Karpas-422 (cell line): ENCODE results near the gene NANOS1. TPM values are rescaled to one million over a fixed set of nuclear protein-coding genes. Genes with fewer than 3 reads are reported as not detected.

Experiments
- DNase-seq: peaks from one replicate; pipeline ENCODE4 v3.0.0-alpha.2; 2015
- H2AFZ ChIP-seq: fragments of 200-600 bp; sonication (generic); 2 replicates; pipeline ENCODE4 v1.6.1; 2014; ENCODE audit warnings: antibody characterized with exemption, low read length, mixed read lengths
- H3K27ac ChIP-seq: fragments of 200-600 bp; sonication (generic); 2 replicates; pipeline ENCODE4 v1.5.1; 2014; ENCODE audit warnings: mild to moderate bottlenecking, low read length, moderate library complexity
- H3K27me3 ChIP-seq: fragments of 200-600 bp; sonication (generic); 2 replicates; pipeline ENCODE4 v1.6.1; 2014; ENCODE audit warnings: low read length, mixed read lengths
- H3K36me3 ChIP-seq: fragments of 200-600 bp; sonication (generic); 2 replicates; pipeline ENCODE4 v1.6.1; 2014; ENCODE audit warnings: low read length, mixed read lengths; ENCODE audit not compliant: insufficient read depth
- H3K4me1 ChIP-seq: fragments of 200-600 bp; sonication (generic); 2 replicates; pipeline ENCODE4 v1.6.1; 2014; ENCODE audit warnings: mild to moderate bottlenecking, low read length, mixed read lengths
- H3K4me2 ChIP-seq: fragments of 200-600 bp; sonication (generic); 2 replicates; pipeline ENCODE4 v1.6.1; 2014; ENCODE audit warnings: low read length, low read depth, mild to moderate bottlenecking; ENCODE audit not compliant: poor library complexity, severe bottlenecking
- H3K4me3 ChIP-seq: fragments of 200-600 bp; sonication (generic); 2 replicates; pipeline ENCODE4 v1.5.1; 2014; ENCODE audit warnings: mild to moderate bottlenecking, antibody characterized with exemption, low read length, mixed read lengths
- H3K79me2 ChIP-seq: fragments of 200-600 bp; sonication (generic); 2 replicates; pipeline ENCODE4 v1.6.1; 2014; ENCODE audit warnings: mild to moderate bottlenecking, low read length, mixed read lengths
- H3K9ac ChIP-seq: fragments of 200-600 bp; sonication (generic); 2 replicates; pipeline ENCODE4 v1.6.0; 2014; ENCODE audit warnings: low read length
- H3K9me2 ChIP-seq: fragments of 200-600 bp; sonication (generic), shearing (Covaris generic); replicated peaks from 2 replicates; pipeline ENCODE4 v1.6.0; 2014; ENCODE audit warnings: mild to moderate bottlenecking, low read length, moderate library complexity; ENCODE audit not compliant: insufficient read depth
- H3K9me3 ChIP-seq: fragments of 300-700, 200-600 bp; sonication (generic); 2 replicates; pipeline ENCODE4 v1.6.1; 2014; ENCODE audit warnings: low read length, mixed read lengths
- H4K20me1 ChIP-seq: fragments of 200-600 bp; sonication (generic); 2 replicates; pipeline ENCODE4 v1.6.1; 2014; ENCODE audit warnings: mild to moderate bottlenecking, antibody characterized with exemption, low read length, low read depth; ENCODE audit not compliant: insufficient read depth
- total RNA-seq: library from RNA; depleted of rRNA; stranded (reverse); fragments of >200 nt; shearing (Covaris generic); gene quantifications from 2 replicates; pipeline ENCODE4 v1.2.3, GENCODE V29; 2014; ENCODE audit warnings: low replicate concordance

The NANOS1 gene
- total RNA-seq, 1 experiment from 2014 or later: 1.6 TPM

DNA sequence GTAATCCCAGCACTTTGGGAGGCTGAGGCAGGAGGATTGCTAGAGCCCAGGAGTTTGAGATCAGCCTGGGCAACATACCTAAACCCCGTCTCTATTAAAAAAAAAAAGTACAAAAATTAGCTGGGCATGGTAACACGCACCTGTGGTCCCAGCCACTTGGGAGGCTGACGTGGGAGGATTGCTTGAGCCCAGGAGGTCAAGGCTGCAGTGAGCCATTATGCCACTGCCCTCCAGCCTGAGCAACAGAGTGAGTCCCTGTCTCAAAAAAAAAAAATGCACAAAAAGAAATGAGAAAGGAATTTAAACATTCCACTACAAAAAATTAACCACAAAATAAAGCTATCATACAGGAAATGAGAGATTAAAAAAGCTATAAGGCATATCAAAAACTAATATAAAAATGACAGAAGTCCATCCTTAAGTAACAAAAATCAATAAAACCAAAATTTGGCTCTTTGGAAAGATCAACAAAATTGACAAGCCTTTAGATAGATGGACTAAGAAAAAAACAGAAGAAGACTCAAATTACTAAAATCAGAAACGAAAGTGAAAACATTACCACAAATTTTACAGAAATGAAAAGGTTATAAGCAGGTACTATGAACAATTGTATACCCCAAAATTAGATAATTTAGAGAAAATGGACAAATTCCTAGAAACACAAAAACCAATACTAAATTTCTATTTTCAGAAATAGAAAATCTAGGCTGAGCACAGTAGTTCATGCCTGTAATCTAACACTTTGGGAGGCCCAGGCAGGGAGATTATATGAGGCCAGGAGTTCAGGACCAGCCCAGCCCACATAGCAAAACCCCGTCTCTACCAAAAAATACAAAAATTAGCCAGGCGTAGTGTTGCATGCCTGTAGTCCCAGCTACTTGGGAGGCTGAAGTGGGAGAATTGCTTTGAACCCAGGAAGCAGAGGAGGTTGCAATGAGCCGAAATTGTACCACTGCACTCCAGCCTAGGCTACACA is 42.4 kb upstream of the NANOS1 start:
- peaks cover 13% of the 10 kb centered on the region for H3K4me1 ChIP-seq
- H3K4me3 ChIP-seq: 0 out of 2 replicates have a peak overlapping the region, but pooled peaks have one; percentile 27
- no peaks in the 10 kb centered on the region for H3K27me3 ChIP-seq
- H3K9me3 ChIP-seq: no peaks in the 10 kb centered on the region
- H3K27ac ChIP-seq: no peak overlapping the region
- H2AFZ ChIP-seq: no peak overlapping the region
- no peaks in the 10 kb centered on the region for H3K36me3 ChIP-seq
- no peaks in the 10 kb centered on the region for H3K79me2 ChIP-seq
- no peak for DNase-seq
- H3K9me2 ChIP-seq: no peaks in the 10 kb centered on the region
- H3K9ac ChIP-seq: no peak overlapping the region
- peak overlapping the region; percentile 38 for H3K4me2 ChIP-seq
- H4K20me1 ChIP-seq: no peaks in the 10 kb centered on the region

DNA sequence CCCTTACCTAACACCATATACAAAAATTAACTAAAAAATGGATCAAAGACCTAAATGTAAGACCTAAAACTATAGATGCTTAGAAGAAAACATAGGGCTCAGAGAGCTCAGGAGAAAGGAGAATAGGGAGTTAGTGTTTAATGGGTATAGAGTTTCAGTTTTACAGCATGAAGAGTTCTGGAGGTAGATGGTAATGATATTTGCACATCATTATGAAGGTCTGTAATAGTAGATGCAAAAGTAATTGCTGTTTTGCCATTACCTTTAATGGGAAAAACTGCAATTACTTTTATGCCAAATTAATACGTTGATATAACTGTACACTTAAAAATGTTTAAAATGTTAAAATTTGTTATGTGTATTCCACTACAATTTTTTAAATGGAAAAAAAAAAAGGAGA is 39.2 kb upstream of the NANOS1 start:
- H3K9me2 ChIP-seq: no peaks in the 10 kb centered on the region
- no peaks in the 10 kb centered on the region; the same call in 1 of the 2 replicates for H3K9me3 ChIP-seq
- peaks cover 13% of the 10 kb centered on the region for H3K4me1 ChIP-seq
- H3K27me3 ChIP-seq: no peaks in the 10 kb centered on the region
- no peaks in the 10 kb centered on the region for H3K79me2 ChIP-seq
- no peaks in the 10 kb centered on the region for H4K20me1 ChIP-seq
- H3K4me2 ChIP-seq: no peak overlapping the region
- no peak for DNase-seq
- H3K4me3 ChIP-seq: no peak overlapping the region
- H2AFZ ChIP-seq: no peak overlapping the region
- no peaks in the 10 kb centered on the region for H3K36me3 ChIP-seq
- H3K27ac ChIP-seq: no peak overlapping the region
- H3K9ac ChIP-seq: no peak overlapping the region

DNA sequence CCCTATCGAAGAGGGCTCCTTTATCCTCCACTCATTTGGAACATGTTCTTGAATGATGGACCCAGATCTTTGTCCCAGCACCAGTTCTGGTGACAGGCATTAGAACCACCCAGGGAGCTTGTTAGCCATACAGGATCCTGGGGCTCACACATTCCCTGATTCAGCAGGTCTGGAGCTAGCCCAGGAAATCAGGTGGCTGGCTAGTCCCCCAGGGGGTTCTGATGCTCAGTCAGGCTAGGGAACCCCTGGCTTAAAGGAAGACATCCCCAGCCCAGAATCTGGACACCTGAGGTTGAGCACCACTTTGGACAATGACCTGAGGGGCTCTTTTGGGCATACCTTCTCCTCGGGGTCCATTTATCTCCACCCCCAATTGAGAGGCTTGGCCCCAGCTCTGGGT is 37.0 kb upstream of the NANOS1 start:
- H3K27me3 ChIP-seq: no peaks in the 10 kb centered on the region
- no peaks in the 10 kb centered on the region for H3K36me3 ChIP-seq
- H3K4me1 ChIP-seq: peaks cover under 1% of the 10 kb centered on the region
- H3K4me3 ChIP-seq: no peak overlapping the region
- H3K9me3 ChIP-seq: no peaks in the 10 kb centered on the region; the same call in 1 of the 2 replicates
- no peak overlapping the region for H3K4me2 ChIP-seq
- no peak overlapping the region for H3K27ac ChIP-seq
- no peak for DNase-seq
- no peak overlapping the region for H3K9ac ChIP-seq
- H3K9me2 ChIP-seq: no peaks in the 10 kb centered on the region
- no peaks in the 10 kb centered on the region for H4K20me1 ChIP-seq
- H2AFZ ChIP-seq: no peak overlapping the region
- no peaks in the 10 kb centered on the region for H3K79me2 ChIP-seq

DNA sequence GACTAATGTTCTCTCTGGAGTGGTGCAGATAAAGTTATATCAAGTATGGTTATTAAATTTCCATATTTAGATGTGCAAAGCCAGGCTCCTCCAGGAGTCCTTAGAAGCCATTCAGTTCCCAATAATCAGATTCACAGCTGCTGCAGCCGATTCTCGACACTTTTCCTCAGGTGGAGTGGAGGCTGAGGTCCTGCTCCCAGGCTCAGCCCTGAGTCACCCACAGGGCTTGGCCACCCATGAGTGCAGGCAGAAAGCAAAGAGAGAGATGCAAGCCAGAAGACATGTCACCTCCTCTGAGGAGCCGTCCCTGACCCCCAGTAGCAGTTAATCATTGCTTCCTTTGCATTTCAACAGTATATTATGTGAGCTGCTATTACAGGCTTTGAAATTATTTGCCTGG is 36.3 kb upstream of the NANOS1 start:
- H3K9me2 ChIP-seq: no peaks in the 10 kb centered on the region
- no peaks in the 10 kb centered on the region for H3K79me2 ChIP-seq
- no peak for DNase-seq
- no peaks in the 10 kb centered on the region for H4K20me1 ChIP-seq
- H3K27me3 ChIP-seq: no peaks in the 10 kb centered on the region
- H3K9me3 ChIP-seq: no peaks in the 10 kb centered on the region; the same call in 1 of the 2 replicates
- no peak overlapping the region for H3K27ac ChIP-seq
- H2AFZ ChIP-seq: no peak overlapping the region
- H3K4me2 ChIP-seq: no peak overlapping the region
- H3K4me3 ChIP-seq: no peak overlapping the region
- H3K9ac ChIP-seq: no peak overlapping the region
- no peaks in the 10 kb centered on the region for H3K4me1 ChIP-seq
- no peaks in the 10 kb centered on the region for H3K36me3 ChIP-seq

DNA sequence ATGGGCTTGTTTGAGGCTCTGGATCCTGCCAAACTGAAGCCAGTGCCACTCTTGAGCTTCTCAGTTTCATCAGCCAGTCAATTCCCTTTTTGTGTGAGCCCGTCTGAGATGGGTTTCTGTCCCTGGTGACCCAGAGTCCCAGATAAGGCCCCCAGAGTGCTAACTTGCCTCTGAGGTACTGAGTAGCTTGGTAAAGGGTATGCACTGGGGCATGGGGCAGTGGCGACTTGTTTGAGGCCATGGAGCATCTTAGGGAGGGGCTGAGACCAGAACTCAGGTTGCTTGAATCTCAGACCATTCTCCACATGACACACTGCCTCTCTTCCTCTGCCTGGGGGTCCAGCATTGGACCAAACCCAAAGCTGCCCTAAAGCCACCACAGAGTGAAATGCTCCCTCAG is 35.2 kb upstream of the NANOS1 start:
- Histone ChIP-seq H4K20me1 (no peaks in the 10 kb centered on the region), H3K4me2 (no peak overlapping the region), H3K79me2 (no peaks in the 10 kb centered on the region), H3K27me3 (no peaks in the 10 kb centered on the region), H2AFZ (no peak overlapping the region), H3K9me3 (no peaks in the 10 kb centered on the region; the same call in 1 of the 2 replicates), H3K9me2 (no peaks in the 10 kb centered on the region), H3K9ac (no peak overlapping the region), H3K27ac (no peak overlapping the region), H3K4me3 (no peak overlapping the region), H3K4me1 (no peaks in the 10 kb centered on the region), H3K36me3 (no peaks in the 10 kb centered on the region)
- no peak for DNase-seq

DNA sequence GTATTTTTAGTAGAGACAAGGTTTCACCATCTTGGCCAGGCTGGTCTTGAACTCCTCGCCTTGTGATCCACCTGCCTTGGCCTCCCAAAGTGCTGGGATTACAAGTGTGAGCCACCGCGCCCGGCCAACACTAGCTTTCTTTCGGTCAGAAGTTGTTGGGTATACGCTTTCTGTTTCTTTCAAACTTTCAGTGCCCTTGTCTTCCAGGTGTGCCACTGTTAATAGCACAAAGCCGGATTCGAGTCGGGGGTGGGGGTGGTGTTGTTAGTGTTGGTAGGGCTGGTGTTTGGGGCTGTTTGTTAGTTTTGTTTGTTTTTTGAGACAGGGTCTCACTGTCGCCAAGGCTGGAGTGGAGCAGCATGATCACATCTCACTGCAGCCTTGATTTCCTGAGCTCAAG is 33.8 kb upstream of the NANOS1 start:
- Histone ChIP-seq H3K4me2 (no peak overlapping the region), H3K4me1 (no peaks in the 10 kb centered on the region), H3K9ac (no peak overlapping the region), H4K20me1 (no peaks in the 10 kb centered on the region), H3K36me3 (no peaks in the 10 kb centered on the region), H3K9me2 (no peaks in the 10 kb centered on the region), H3K79me2 (no peaks in the 10 kb centered on the region), H3K9me3 (no peaks in the 10 kb centered on the region; the same call in 1 of the 2 replicates), H3K27ac (no peak overlapping the region), H2AFZ (no peak overlapping the region), H3K4me3 (no peak overlapping the region), H3K27me3 (no peaks in the 10 kb centered on the region)
- DNase-seq: no peak

DNA sequence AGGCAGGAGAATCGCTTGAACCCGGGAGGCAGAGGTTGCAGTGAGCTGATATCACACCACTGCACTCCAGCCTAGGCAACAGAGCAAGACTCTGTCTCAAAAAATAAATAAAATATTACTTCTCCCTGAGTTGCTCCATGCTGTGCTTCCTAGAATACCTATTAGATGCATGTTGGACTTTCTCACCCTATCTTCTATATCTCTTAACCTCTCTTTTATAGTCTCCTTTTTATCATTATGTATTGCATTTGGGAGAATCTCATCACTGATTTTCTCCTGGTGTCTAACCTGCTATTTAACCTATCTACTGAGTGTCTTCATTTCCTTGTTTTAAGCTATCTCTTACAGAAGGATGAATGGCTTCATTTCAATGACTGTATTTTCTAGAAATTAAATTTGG is 32.1 kb upstream of the NANOS1 start:
- Histone ChIP-seq H3K36me3 (no peaks in the 10 kb centered on the region), H3K27me3 (no peaks in the 10 kb centered on the region), H4K20me1 (no peaks in the 10 kb centered on the region), H2AFZ (no peak overlapping the region), H3K27ac (no peak overlapping the region), H3K4me1 (no peaks in the 10 kb centered on the region), H3K9me3 (no peaks in the 10 kb centered on the region; the same call in 1 of the 2 replicates), H3K79me2 (no peaks in the 10 kb centered on the region), H3K9me2 (no peaks in the 10 kb centered on the region), H3K4me3 (no peak overlapping the region), H3K4me2 (no peak overlapping the region), H3K9ac (no peak overlapping the region)
- no peak for DNase-seq

DNA sequence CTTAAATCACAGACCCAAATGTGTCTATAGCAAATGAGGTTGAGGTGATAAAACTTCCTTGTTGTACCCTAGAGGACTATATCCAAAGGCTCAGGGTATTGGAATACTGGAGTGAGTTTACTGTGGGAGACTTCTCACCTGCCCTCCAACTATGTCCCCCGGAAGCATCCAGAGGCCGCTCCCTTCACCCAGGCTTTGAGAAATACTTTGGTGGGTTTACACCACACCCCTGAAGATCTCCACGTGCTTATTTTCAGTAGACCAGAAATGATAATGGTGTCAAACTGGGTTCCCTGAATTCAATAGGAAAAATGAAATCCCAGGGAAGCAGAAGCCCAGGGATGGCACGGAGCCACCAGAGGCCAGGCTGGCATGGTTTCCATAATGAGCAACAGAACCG is 31.3 kb upstream of the NANOS1 start:
- no peak for DNase-seq

More for the DNA sequence above, 31.3 kb upstream of the NANOS1 start:
- Histone ChIP-seq H3K27me3 (no peaks in the 10 kb centered on the region), H3K4me3 (no peak overlapping the region), H3K4me1 (no peaks in the 10 kb centered on the region), H3K4me2 (no peak overlapping the region), H3K27ac (no peak overlapping the region), H3K79me2 (no peaks in the 10 kb centered on the region), H2AFZ (no peak overlapping the region), H3K9me3 (no peaks in the 10 kb centered on the region; the same call in 1 of the 2 replicates), H4K20me1 (no peaks in the 10 kb centered on the region), H3K9me2 (no peaks in the 10 kb centered on the region), H3K36me3 (no peaks in the 10 kb centered on the region), H3K9ac (no peak overlapping the region)
